WTC11 (cell line): Measurements from ENCODE around the gene GTF2H4. TPM values are rescaled to one million over a fixed set of nuclear protein-coding genes. Genes with fewer than 3 reads are reported as not detected.

Experiments
- ATAC-seq: fragments of 200-7000 bp; cut with Tn5 transposase; 2 replicates; pipeline ENCODE4 v1.10.0; 2021; ENCODE audit warnings: mild to moderate bottlenecking, moderate library complexity
- Bru-seq: library from RNA; stranded (reverse); fragments of 400-500 nt; gene quantifications from one replicate; lab custom pipeline; 2021; lab: Mats Ljungman, UMichigan
- CTCF ChIA-PET: fragments of 300-600 bp; sonication (Branson Sonifier 250); formaldehyde crosslinking; loops from one replicate; lab custom pipeline; 2021; ENCODE audit warnings: antibody characterized with exemption; lab: Charles Lee
- POLR2A ChIA-PET: fragments of 350-600 bp; sonication (Branson Sonifier 250); formaldehyde crosslinking; loops from one replicate; lab custom pipeline; 2021; ENCODE audit warnings: antibody characterized with exemption; lab: Charles Lee
- DNase-seq: peaks from one replicate; pipeline ENCODE4 v3.0.0; 2021; ENCODE audit warnings: low spot score
- H3K27ac Mint-ChIP-seq: 2 replicates; pipeline ENCODE4 v1.8.0; 2021; ENCODE audit warnings: mixed read lengths
- H3K27me3 Mint-ChIP-seq: 2 replicates; pipeline ENCODE4 v1.8.0; 2021; ENCODE audit warnings: low read depth, mild to moderate bottlenecking, moderate library complexity, mixed read lengths
- H3K36me3 Mint-ChIP-seq: 2 replicates; pipeline ENCODE4 v1.8.0; 2021; ENCODE audit warnings: mixed read lengths
- H3K4me1 Mint-ChIP-seq: 2 replicates; pipeline ENCODE4 v1.8.0; 2022; ENCODE audit warnings: mixed read lengths
- H3K4me3 Mint-ChIP-seq: 2 replicates; pipeline ENCODE4 v1.8.0; 2021; ENCODE audit warnings: mild to moderate bottlenecking, moderate library complexity, mixed read lengths
- H3K9me3 Mint-ChIP-seq: 2 replicates; pipeline ENCODE4 v1.8.0; 2021; ENCODE audit warnings: mixed read lengths
- ATF1 ChIP-seq: sonication (generic); formaldehyde crosslinking; IDR thresholded peaks from 2 replicates; pipeline ENCODE4 v1.8.1; 2023; ENCODE audit warnings: mild to moderate bottlenecking, moderate library complexity, missing genetic modification reagents
- ATF2 ChIP-seq: sonication (generic); formaldehyde crosslinking; IDR thresholded peaks from 2 replicates; pipeline ENCODE4 v1.8.1; 2022; ENCODE audit warnings: low read depth, missing genetic modification reagents, borderline replicate concordance
- CTCF ChIP-seq: fragments of 200-600 bp; IDR thresholded peaks from 2 replicates; pipeline ENCODE4 v1.8.0; 2022; ENCODE audit warnings: antibody characterized with exemption
- EMX1 ChIP-seq: fragments of 250-450 bp; sonication (Bioruptor Pico); IDR thresholded peaks from 2 replicates; pipeline ENCODE4 v1.8.0; 2021; ENCODE audit warnings: mild to moderate bottlenecking
- ETV6 ChIP-seq: sonication (generic); formaldehyde crosslinking; IDR thresholded peaks from 2 replicates; pipeline ENCODE4 v1.8.1; 2022; ENCODE audit warnings: mild to moderate bottlenecking, missing genetic modification reagents
- FOXK1 ChIP-seq: sonication (generic); formaldehyde crosslinking; IDR thresholded peaks from 2 replicates; pipeline ENCODE4 v1.8.0; 2022; ENCODE audit warnings: mild to moderate bottlenecking, moderate library complexity, missing genetic modification reagents
- GABPB1 ChIP-seq: sonication (generic); formaldehyde crosslinking; IDR thresholded peaks from 2 replicates; pipeline ENCODE4 v1.8.1; 2023; ENCODE audit warnings: mild to moderate bottlenecking, missing genetic modification reagents
- HMGXB4 ChIP-seq: sonication (generic); formaldehyde crosslinking; IDR thresholded peaks from 2 replicates; pipeline ENCODE4 v1.8.1; 2023; ENCODE audit warnings: mild to moderate bottlenecking, moderate library complexity, missing genetic modification reagents
- IRF1 ChIP-seq: sonication (generic); formaldehyde crosslinking; IDR thresholded peaks from 2 replicates; pipeline ENCODE4 v1.8.0; 2023; ENCODE audit warnings: missing genetic modification reagents
- JAZF1 ChIP-seq: fragments of 250-450 bp; sonication (Bioruptor Pico); IDR thresholded peaks from 2 replicates; pipeline ENCODE4 v1.9.0; 2021; ENCODE audit warnings: moderate library complexity, mild to moderate bottlenecking, inconsistent platforms
- PRDM15 ChIP-seq: sonication (generic); formaldehyde crosslinking; IDR thresholded peaks from 2 replicates; pipeline ENCODE4 v1.8.0; 2022; ENCODE audit warnings: missing genetic modification reagents
- PREB ChIP-seq: sonication (generic); formaldehyde crosslinking; IDR thresholded peaks from 2 replicates; pipeline ENCODE4 v1.8.1; 2022; ENCODE audit warnings: mild to moderate bottlenecking, missing genetic modification reagents, moderate library complexity, borderline replicate concordance
- SP1 ChIP-seq: sonication (generic); formaldehyde crosslinking; conservative IDR thresholded peaks from 2 replicates; pipeline ENCODE4 v1.8.1; 2022; ENCODE audit warnings: missing genetic modification reagents
- TEAD1 ChIP-seq: sonication (generic); formaldehyde crosslinking; IDR thresholded peaks from 2 replicates; pipeline ENCODE4 v1.8.0; 2022; ENCODE audit warnings: mild to moderate bottlenecking, missing genetic modification reagents
- ZNF138 ChIP-seq: sonication (generic); formaldehyde crosslinking; conservative IDR thresholded peaks from 2 replicates; pipeline ENCODE4 v1.8.1; 2022; ENCODE audit warnings: mild to moderate bottlenecking, moderate library complexity, missing genetic modification reagents
- ZNF423 ChIP-seq: fragments of 250-450 bp; sonication (Bioruptor Pico); IDR thresholded peaks from 2 replicates; pipeline ENCODE4 v2.1.2; 2022; ENCODE audit warnings: mild to moderate bottlenecking, moderate library complexity
- long read RNA-seq, 3 experiments: library from RNA in 1 of 3; library from capped mRNA in 1 of 3; library from polyadenylated mRNA in 1 of 3; unstranded in 2 of 3; stranded (forward) in 1 of 3; transcript quantifications; one replicate each; pipeline ENCODE4 v2.0.0, GENCODE V29; 2021
- total RNA-seq: library from RNA; stranded (reverse); gene quantifications from 3 replicates; pipeline ENCODE4 v1.2.3, GENCODE V29; 2021
- TF ChIP-seq, protein P1 (sequence below): sonication (generic); formaldehyde crosslinking; conservative IDR thresholded peaks from 2 replicates; pipeline ENCODE4 v1.8.1; 2022; ENCODE audit warnings: mild to moderate bottlenecking, missing genetic modification reagents
- TF ChIP-seq, protein P2 (sequence below): fragments of 250-450 bp; sonication (Bioruptor Pico); IDR thresholded peaks from 2 replicates; pipeline ENCODE4 v1.9.0; 2021; ENCODE audit warnings: mild to moderate bottlenecking
- TF ChIP-seq, protein P3 (sequence below): sonication (generic); formaldehyde crosslinking; IDR thresholded peaks from 2 replicates; pipeline ENCODE4 v1.8.0; 2022; ENCODE audit warnings: mild to moderate bottlenecking, missing genetic modification reagents

Gene GTF2H4
- total RNA-seq = 46.2 to 49.7 TPM (median 49.2 TPM) in 3 replicates
- Bru-seq, nascent RNA = percentile 74 among the genes with signal in this experiment
- long read RNA-seq, experiment 1, transcript GTF2H4-201 (14 exons, 1,735 nt) = major isoform, 8 of 12 reads
- long read RNA-seq, experiment 1, partial matches to known transcripts = 2 of 12 reads
- long read RNA-seq, experiment 1, other reads (novel, unspliced or antisense) = 2 of 12 reads
- long read RNA-seq, experiment 2, transcript GTF2H4-201 (14 exons, 1,735 nt) = major isoform, 12 of 31 reads
- long read RNA-seq, experiment 2, partial matches to known transcripts = 4 of 31 reads
- long read RNA-seq, experiment 2, other reads (novel, unspliced or antisense) = 12 of 31 reads
- long read RNA-seq, experiment 3, transcript GTF2H4-201 (14 exons, 1,735 nt) = major isoform, 23 of 30 reads
- long read RNA-seq, experiment 3, partial matches to known transcripts = 2 of 30 reads
- long read RNA-seq, experiment 3, other reads (novel, unspliced or antisense) = 4 of 30 reads

DNA sequence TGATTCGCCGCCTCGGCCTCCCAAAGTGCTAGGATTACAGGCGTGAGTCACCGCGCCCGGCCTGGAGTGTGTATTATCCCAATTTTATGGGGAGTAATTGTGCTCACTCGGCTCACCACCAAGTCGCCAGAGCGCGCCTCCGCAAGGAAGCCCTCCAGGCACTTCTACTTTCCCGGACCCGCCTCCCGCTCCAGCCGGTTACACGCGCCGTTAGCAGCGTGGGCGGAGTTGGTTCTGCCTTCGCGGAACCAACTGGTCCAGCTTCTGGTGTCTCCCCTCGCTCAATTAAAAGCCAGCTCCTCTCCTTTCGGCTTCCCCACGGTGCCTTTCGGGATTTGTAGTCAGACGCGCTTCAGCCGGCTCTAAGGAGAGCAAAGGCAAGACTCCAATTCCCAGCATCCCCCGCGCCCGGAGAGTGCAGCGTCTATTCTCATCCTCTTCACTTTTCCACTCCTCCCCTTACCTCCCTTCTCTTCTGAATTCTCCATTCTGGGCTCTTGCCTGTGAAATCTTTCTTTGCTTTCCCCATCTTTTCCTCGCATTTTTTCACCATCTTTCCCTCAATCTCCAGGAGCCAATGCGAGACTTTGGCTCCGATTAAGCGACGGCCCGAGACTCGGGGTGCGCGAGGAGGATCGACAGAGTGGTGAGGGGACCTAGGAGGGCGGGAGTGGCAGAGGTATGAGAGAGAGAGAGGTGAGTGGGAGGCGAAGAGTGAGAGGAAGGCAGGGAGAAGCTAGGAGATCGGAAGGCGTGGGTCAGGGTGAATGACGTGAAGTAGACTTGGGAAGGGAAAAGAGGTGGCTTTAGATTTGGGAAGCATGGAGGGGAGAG, at the start of gene GTF2H4:
GTF2H4 (plus strand) TSS at position 450 of the 834 bp plus-strand sequence.
- CTCF ChIA-PET = interaction anchor here (0.7 to 2.0 kb wide), 20 partner anchors 21 to 459 kb away, joined by 3 to 18 read pairs (median 4); partner anchors contain the start of gene DDR1
- Mint-ChIP-seq H3K9me3 (no peaks in the 10 kb centered on the region), H3K4me1 (peaks cover 13% of the 10 kb centered on the region), H3K27me3 (no peaks in the 10 kb centered on the region; the same call in 1 of the 2 replicates), H3K4me3 (peak within 1 kb of the TSS; percentile 100), H3K27ac (peak within 1 kb of the TSS; percentile 75), H3K36me3 (peaks cover 19% of the 10 kb centered on the region)
- DNase-seq (peak; percentile 96), ATAC-seq (peak; percentile 98)
- TF ChIP-seq ZNF138 = no peak
- no peak for TF ChIP-seq EMX1 (CRISPR knock-in tag)
- TF ChIP-seq SP1 = peak; percentile 88
- no peak for TF ChIP-seq PRDM15 (CRISPR knock-in tag)
- TF ChIP-seq, protein P1, sequence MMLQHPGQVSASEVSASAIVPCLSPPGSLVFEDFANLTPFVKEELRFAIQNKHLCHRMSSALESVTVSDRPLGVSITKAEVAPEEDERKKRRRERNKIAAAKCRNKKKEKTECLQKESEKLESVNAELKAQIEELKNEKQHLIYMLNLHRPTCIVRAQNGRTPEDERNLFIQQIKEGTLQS (CRISPR knock-in tag) = no peak
- TF ChIP-seq, protein P2, sequence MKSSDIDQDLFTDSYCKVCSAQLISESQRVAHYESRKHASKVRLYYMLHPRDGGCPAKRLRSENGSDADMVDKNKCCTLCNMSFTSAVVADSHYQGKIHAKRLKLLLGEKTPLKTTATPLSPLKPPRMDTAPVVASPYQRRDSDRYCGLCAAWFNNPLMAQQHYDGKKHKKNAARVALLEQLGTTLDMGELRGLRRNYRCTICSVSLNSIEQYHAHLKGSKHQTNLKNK (CRISPR knock-in tag) = no peak
- TF ChIP-seq TEAD1 = peak; percentile 59; the same call in 1 of the 2 replicates
- TF ChIP-seq ATF2 = no peak
- TF ChIP-seq ZNF423 (CRISPR knock-in tag) = no peak
- no peak for TF ChIP-seq ATF1
- no peak for TF ChIP-seq HMGXB4 (CRISPR knock-in tag)
- TF ChIP-seq, protein P3, sequence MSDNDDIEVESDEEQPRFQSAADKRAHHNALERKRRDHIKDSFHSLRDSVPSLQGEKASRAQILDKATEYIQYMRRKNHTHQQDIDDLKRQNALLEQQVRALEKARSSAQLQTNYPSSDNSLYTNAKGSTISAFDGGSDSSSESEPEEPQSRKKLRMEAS (CRISPR knock-in tag) = peak; percentile 81
- no peak for TF ChIP-seq CTCF
- peak; percentile 27; the same call in 1 of the 2 replicates for TF ChIP-seq ETV6
- no peak for TF ChIP-seq JAZF1
- TF ChIP-seq PREB (CRISPR knock-in tag) = no peak
- peak; percentile 55; the same call in 1 of the 2 replicates for TF ChIP-seq FOXK1 (CRISPR knock-in tag)
- TF ChIP-seq IRF1 (CRISPR knock-in tag) = no peak
- TF ChIP-seq GABPB1 (CRISPR knock-in tag) = no peak
- POLR2A ChIA-PET = interaction anchor here (0.6 to 1.4 kb wide), 5 partner anchors 22 to 264 kb away, joined by 3 to 7 read pairs (median 3); no protein-coding TSS in a partner anchor
